ENCODE results near the gene CENPS. TPM values are rescaled to one million over a fixed set of nuclear protein-coding genes. Genes with fewer than 3 reads are reported as not detected.
A peak's percentile ranks its signal among the peaks of the same experiment; 100 is the strongest.

The CENPS gene
- total and polyA plus RNA-seq, 2 of the 8 experiments (the other 6 are each of a cell fraction or from before 2014, with no cell fraction given) = 7.8 to 20.3 TPM

GRCh38 chr1:10489291-10490055 is 59.2 kb downstream of the CENPS start:
- Histone ChIP-seq H4K5ac (ENCODE audit: insufficient read length, low read depth, low read length) (no peak overlapping the region), H3K14ac (ENCODE audit: insufficient read length) (no peak overlapping the region), H3K4me3 (ENCODE audit: extremely low read depth in 1 of 4, insufficient read depth in 2 of 4, low read depth in 3 of 4, low read length in 4 of 4) (no peak overlapping the region), H3K23ac (ENCODE audit: insufficient read length) (no peak overlapping the region), H2BK15ac (ENCODE audit: low read length) (no peak overlapping the region), H3K9ac (replicated peaks in 1 of 4; ENCODE audit: extremely low read depth in 1 of 4, low read depth in 3 of 4, low read length in 3 of 4) (no peak overlapping the region), H3K27me3 (replicated peaks in 1 of 4; ENCODE audit: control insufficient read depth in 3 of 4, extremely low read depth in 1 of 4, insufficient read depth in 3 of 4, low read length in 3 of 4) (no peaks in the 10 kb centered on the region), H3K18ac (ENCODE audit: extremely low read depth, low read length) (no peak overlapping the region), H4K20me1 (replicated peaks in 1 of 2; ENCODE audit: control insufficient read depth in 1 of 2, insufficient read depth in 2 of 2, low read length in 2 of 2) (peaks cover 3 to 4% of the 10 kb centered on the region in 2 experiments), H2BK120ac (replicated peaks; ENCODE audit: low read depth, low read length) (no peak overlapping the region), H2AK5ac (ENCODE audit: low read depth, low read length) (no peak overlapping the region), H3K4me2 (ENCODE audit: insufficient read depth in 1 of 2, low read depth in 2 of 2, low read length in 2 of 2) (0 out of 4 replicates have a peak overlapping the region, but pooled peaks of 1 of the 2 experiments have one; percentile 27), H3K27ac (ENCODE audit: low read depth, low read length) (no peak overlapping the region), H3K79me2 (ENCODE audit: control insufficient read depth in 1 of 2, insufficient read depth in 2 of 2, low read length in 2 of 2) (peaks cover 5 to 47% of the 10 kb centered on the region in 2 experiments), H3K4me1 (replicated peaks in 1 of 4; ENCODE audit: control insufficient read depth in 3 of 4, insufficient read depth in 4 of 4, low read length in 3 of 4) (peaks cover 0 to 4% (median 1%) of the 10 kb centered on the region in 4 experiments; a peak in 2 of 7 replicates), H4K91ac (replicated peaks; ENCODE audit: insufficient read length, low read length) (no peak overlapping the region), H3K36me3 (ENCODE audit: control insufficient read depth in 2 of 4, insufficient read depth in 4 of 4, low read length in 3 of 4) (no peaks in the 10 kb centered on the region), H3K56ac (replicated peaks; ENCODE audit: insufficient read length, low read depth, low read length) (no peak overlapping the region), H3K9me3 (ENCODE audit: insufficient read depth in 2 of 2, low read depth in 1 of 2, low read length in 1 of 2) (no peaks in the 10 kb centered on the region), H2BK12ac (ENCODE audit: low read depth, low read length) (no peak overlapping the region), H2BK20ac (ENCODE audit: low read length) (no peak overlapping the region), H4K8ac (ENCODE audit: extremely low read depth, insufficient read depth, low read length) (no peak overlapping the region), H2AFZ (ENCODE audit: low read length) (no peak overlapping the region), H3K4ac (replicated peaks; ENCODE audit: insufficient read length, low read depth, low read length) (no peak overlapping the region), H2BK5ac (ENCODE audit: low read depth, low read length) (no peak overlapping the region), H3K79me1 (ENCODE audit: low read depth, low read length) (peaks cover 8% of the 10 kb centered on the region), H3K23me2 (ENCODE audit: low read depth, low read length) (no peaks in the 10 kb centered on the region)
- TF ChIP-seq BACH1 (IDR thresholded peaks at IDR 0.05; ENCODE audit: low read length) (no peak), CTBP2 (IDR thresholded peaks at IDR 0.05; ENCODE audit: borderline replicate concordance, insufficient read depth, insufficient read length, low read length) (no peak), CBX8 (IDR thresholded peaks at IDR 0.05; ENCODE audit: borderline replicate concordance, low read depth, low read length) (no peak), BCL11A (IDR thresholded peaks at IDR 0.05; ENCODE audit: low read depth in 2 of 2, low read length in 2 of 2) (no peak)
- DNase-seq (ENCODE audit: low read depth in 1 of 2, low spot score in 2 of 2) (no peak), FAIRE-seq (no peak)
- CTCF ChIA-PET (ENCODE audit: partially characterized antibody) = interaction anchor here (1.6 to 8.5 kb wide), 4 partner anchors 11 to 57 kb away, joined by 5 to 132 read pairs (median 8); partner anchors contain the start of gene CENPS
- POLR2A ChIA-PET (ENCODE audit: partially characterized antibody) = interaction anchor here (0.6 to 1.5 kb wide), 3 partner anchors 9 to 76 kb away, joined by 3 to 4 read pairs (median 4); no protein-coding TSS in a partner anchor
- WGBS, 2 experiments (ENCODE audit: extremely low coverage in 1 of 2, insufficient coverage in 1 of 2, insufficient read length in 1 of 2, insufficient replicate concordance in 2 of 2, low coverage in 1 of 2, low lambda C conversion rate in 2 of 2, missing lambda C conversion rate in 1 of 2) = 85% methylated on average over 3 of the region's 4 CpGs; no CpG with 5 or more reads in 1 of the 2 experiments

Data from H1 (cell line).